Loucy (cell line): ENCODE results near the gene ARID1B.

Experiments used
- H2AFZ ChIP-seq: fragments of 200-600 bp; sonication (generic); 2 replicates; pipeline ENCODE4 v1.6.0; 2016; ENCODE audit warnings: antibody characterized with exemption, mild to moderate bottlenecking, low read length, moderate library complexity
- H3F3A ChIP-seq: fragments of 200-600 bp; 2 replicates; pipeline ENCODE4 v1.6.0; 2016; ENCODE audit warnings: antibody characterized with exemption, low read depth, mild to moderate bottlenecking
- H3K27me3 ChIP-seq: fragments of 200-600 bp; sonication (generic); 2 replicates; pipeline ENCODE4 v1.6.1; 2014; ENCODE audit warnings: low read length, mild to moderate bottlenecking; ENCODE audit not compliant: insufficient read depth, poor library complexity, severe bottlenecking
- H3K36me3 ChIP-seq: fragments of 200-600 bp; sonication (generic); 2 replicates; pipeline ENCODE4 v1.6.1; 2016; ENCODE audit warnings: low read length; ENCODE audit not compliant: insufficient read depth
- H3K4me1 ChIP-seq: fragments of 200-600 bp; sonication (generic); 2 replicates; pipeline ENCODE4 v1.5.1; 2014; ENCODE audit warnings: low read length, mild to moderate bottlenecking; ENCODE audit not compliant: insufficient read depth, poor library complexity, severe bottlenecking
- H3K4me2 ChIP-seq: fragments of 200-600 bp; sonication (generic); 2 replicates; pipeline ENCODE4 v1.6.0; 2014; ENCODE audit warnings: antibody characterized with exemption, low read length, low read depth, mild to moderate bottlenecking; ENCODE audit not compliant: poor library complexity, severe bottlenecking
- H3K4me3 ChIP-seq: fragments of 200-600 bp; sonication (generic); 2 replicates; pipeline ENCODE4 v1.5.1; 2014; ENCODE audit warnings: low read length, mild to moderate bottlenecking, mixed read lengths; ENCODE audit not compliant: poor library complexity, severe bottlenecking
- H3K79me2 ChIP-seq: fragments of 200-600 bp; sonication (generic); 2 replicates; pipeline ENCODE4 v1.6.1; 2014; ENCODE audit warnings: low read length; ENCODE audit not compliant: insufficient read depth
- H3K9ac ChIP-seq: fragments of 200-600 bp; sonication (generic); 2 replicates; pipeline ENCODE4 v1.6.0; 2014; ENCODE audit warnings: mild to moderate bottlenecking, low read depth, low read length, moderate library complexity; ENCODE audit not compliant: poor library complexity, severe bottlenecking
- H3K9me2 ChIP-seq: fragments of 200-600 bp; sonication (generic); replicated peaks from 2 replicates; pipeline ENCODE4 v1.6.1; 2016; ENCODE audit warnings: low read depth, low read length, mixed read lengths
- H3K9me3 ChIP-seq: fragments of 200-600 bp; sonication (generic); 2 replicates; pipeline ENCODE4 v1.6.1; 2014; ENCODE audit warnings: mild to moderate bottlenecking, antibody characterized with exemption, low read length, low read depth; ENCODE audit not compliant: insufficient read depth
- H4K20me1 ChIP-seq: fragments of 200-600 bp; sonication (generic); 2 replicates; pipeline ENCODE4 v1.6.0; 2014; ENCODE audit warnings: antibody characterized with exemption, low read length, mild to moderate bottlenecking; ENCODE audit not compliant: insufficient read depth, poor library complexity, severe bottlenecking
- EZH2phosphoT487 ChIP-seq: fragments of 200-600 bp; IDR thresholded peaks from 2 replicates; pipeline ENCODE4 v1.6.1; 2018; ENCODE audit warnings: antibody characterized with exemption, mild to moderate bottlenecking, moderate library complexity, borderline replicate concordance
- TF ChIP-seq, protein P1 (sequence below): fragments of 200-600 bp; sonication (generic); conservative IDR thresholded peaks from 2 replicates; pipeline ENCODE4 v1.5.1; 2014; ENCODE audit warnings: mild to moderate bottlenecking, antibody characterized with exemption, low read length

The ARID1B gene

DNA sequence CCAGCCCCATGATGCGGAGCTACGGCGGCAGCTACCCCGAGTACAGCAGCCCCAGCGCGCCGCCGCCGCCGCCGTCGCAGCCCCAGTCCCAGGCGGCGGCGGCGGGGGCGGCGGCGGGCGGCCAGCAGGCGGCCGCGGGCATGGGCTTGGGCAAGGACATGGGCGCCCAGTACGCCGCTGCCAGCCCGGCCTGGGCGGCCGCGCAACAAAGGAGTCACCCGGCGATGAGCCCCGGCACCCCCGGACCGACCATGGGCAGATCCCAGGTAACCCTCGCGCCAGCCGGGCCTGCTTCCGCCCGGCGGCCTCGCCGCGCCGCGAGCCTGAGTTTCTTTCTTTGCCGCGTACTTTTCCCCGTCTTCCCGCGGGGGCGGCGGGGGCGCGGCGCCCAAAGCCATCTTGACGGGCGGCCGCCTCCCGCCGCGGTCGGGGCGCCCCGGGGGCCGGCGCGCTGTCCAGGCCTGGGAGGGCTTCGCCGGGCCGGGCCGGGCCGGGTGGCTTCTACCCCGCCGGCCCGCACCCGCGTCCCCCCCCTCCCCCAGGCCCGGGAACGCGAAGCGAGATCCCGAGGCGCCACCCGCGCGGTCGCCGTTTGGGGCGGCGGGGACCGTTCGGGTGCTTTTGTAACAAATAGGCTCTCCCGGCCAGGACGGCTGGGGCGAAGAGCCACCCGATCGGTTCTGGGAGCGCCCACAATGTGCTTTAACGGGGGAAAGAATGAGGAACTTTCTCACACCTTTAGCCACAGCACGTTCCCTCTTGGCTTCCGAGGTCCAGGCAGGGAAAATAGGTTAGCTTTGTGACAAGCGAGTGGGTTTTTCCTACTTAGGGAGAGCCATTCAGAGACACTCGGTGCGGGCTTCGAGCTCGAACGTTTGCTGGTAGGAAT is 2.3 kb downstream of the ARID1B start:
- H2AFZ ChIP-seq = no peak overlapping the region; the same call in 1 of the 2 replicates
- H3K9me3 ChIP-seq = no peaks in the 10 kb centered on the region
- H3K4me2 ChIP-seq = peak overlapping the region; percentile 79
- H3K4me3 ChIP-seq = peak overlapping the region; percentile 81
- H3K4me1 ChIP-seq = peaks cover 41% of the 10 kb centered on the region
- no peaks in the 10 kb centered on the region for H3K9me2 ChIP-seq
- H3K79me2 ChIP-seq = peaks cover 78% of the 10 kb centered on the region
- H3K27me3 ChIP-seq = no peaks in the 10 kb centered on the region
- peaks cover 49% of the 10 kb centered on the region for H4K20me1 ChIP-seq
- peak overlapping the region; percentile 94 for H3K9ac ChIP-seq
- no peaks in the 10 kb centered on the region for H3K36me3 ChIP-seq
- no peaks in the 10 kb centered on the region for H3F3A ChIP-seq
- TF ChIP-seq, protein P1, sequence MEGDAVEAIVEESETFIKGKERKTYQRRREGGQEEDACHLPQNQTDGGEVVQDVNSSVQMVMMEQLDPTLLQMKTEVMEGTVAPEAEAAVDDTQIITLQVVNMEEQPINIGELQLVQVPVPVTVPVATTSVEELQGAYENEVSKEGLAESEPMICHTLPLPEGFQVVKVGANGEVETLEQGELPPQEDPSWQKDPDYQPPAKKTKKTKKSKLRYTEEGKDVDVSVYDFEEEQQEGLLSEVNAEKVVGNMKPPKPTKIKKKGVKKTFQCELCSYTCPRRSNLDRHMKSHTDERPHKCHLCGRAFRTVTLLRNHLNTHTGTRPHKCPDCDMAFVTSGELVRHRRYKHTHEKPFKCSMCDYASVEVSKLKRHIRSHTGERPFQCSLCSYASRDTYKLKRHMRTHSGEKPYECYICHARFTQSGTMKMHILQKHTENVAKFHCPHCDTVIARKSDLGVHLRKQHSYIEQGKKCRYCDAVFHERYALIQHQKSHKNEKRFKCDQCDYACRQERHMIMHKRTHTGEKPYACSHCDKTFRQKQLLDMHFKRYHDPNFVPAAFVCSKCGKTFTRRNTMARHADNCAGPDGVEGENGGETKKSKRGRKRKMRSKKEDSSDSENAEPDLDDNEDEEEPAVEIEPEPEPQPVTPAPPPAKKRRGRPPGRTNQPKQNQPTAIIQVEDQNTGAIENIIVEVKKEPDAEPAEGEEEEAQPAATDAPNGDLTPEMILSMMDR = no peak
- no peak for TF ChIP-seq EZH2phosphoT487

DNA sequence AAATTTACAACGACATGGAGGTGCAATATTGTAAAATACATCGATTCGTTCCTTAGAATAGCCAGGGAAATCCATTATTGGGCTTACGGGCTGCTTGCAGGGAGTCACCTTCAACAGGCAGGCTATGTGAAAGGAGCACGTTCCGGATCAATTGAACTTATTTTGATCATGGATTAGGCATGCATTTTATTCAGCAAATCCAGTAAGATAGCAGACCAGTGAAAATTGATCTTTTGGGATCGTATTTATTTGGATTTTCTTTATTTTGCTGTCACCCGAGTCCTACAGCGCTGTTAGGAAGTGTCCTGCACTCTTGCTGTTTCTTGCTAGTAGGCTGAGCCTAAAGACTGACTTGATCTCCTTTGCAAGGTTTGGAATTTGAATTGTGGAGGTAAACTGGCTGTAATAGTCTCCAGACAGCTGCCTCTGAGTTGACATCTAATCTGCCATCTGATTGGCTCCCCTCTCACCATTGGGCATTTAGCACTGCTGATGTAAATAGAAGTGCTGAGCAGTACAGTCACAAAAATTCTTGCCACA is 3.0 kb downstream of the ARID1B start:
- H4K20me1 ChIP-seq = peaks cover 57% of the 10 kb centered on the region
- peaks cover 48% of the 10 kb centered on the region for H3K4me1 ChIP-seq
- no peaks in the 10 kb centered on the region for H3K27me3 ChIP-seq
- H3K4me2 ChIP-seq = peak overlapping the region; percentile 79
- no peak overlapping the region for H2AFZ ChIP-seq
- no peaks in the 10 kb centered on the region for H3K9me3 ChIP-seq
- H3K4me3 ChIP-seq = peak overlapping the region; percentile 81
- no peaks in the 10 kb centered on the region for H3F3A ChIP-seq
- H3K36me3 ChIP-seq = no peaks in the 10 kb centered on the region; the same call in 1 of the 2 replicates
- H3K9me2 ChIP-seq = no peaks in the 10 kb centered on the region
- peaks cover 86% of the 10 kb centered on the region for H3K79me2 ChIP-seq
- peak overlapping the region; percentile 94 for H3K9ac ChIP-seq
- TF ChIP-seq, protein P1 = no peak
- no peak for TF ChIP-seq EZH2phosphoT487

GRCh38 chr6:156780962-156781853 is 4.0 kb downstream of the ARID1B start:
- TF ChIP-seq, protein P1 = no peak
- TF ChIP-seq EZH2phosphoT487 = no peak
- Histone ChIP-seq H3K4me3 (peak overlapping the region; percentile 81), H3K27me3 (no peaks in the 10 kb centered on the region), H3K36me3 (peaks cover 3% of the 10 kb centered on the region), H3K9me3 (no peaks in the 10 kb centered on the region), H3K4me2 (peak overlapping the region; percentile 79), H4K20me1 (peaks cover 64% of the 10 kb centered on the region), H3F3A (no peaks in the 10 kb centered on the region), H2AFZ (no peak overlapping the region), H3K9me2 (no peaks in the 10 kb centered on the region), H3K79me2 (peaks cover 91% of the 10 kb centered on the region), H3K9ac (peak overlapping the region; percentile 71), H3K4me1 (peaks cover 47% of the 10 kb centered on the region)
